ENCODE measurements around the gene PLS3. TPM values are rescaled to one million over a fixed set of nuclear protein-coding genes. Genes with fewer than 3 reads are reported as not detected.
A peak's percentile ranks its signal among the peaks of the same experiment; 100 is the strongest.

PLS3 gene
- total RNA-seq, 1 experiment from 2014 or later: 88.2 TPM

- POLR2A ChIA-PET (ENCODE audit: low non-redundant PET): no interaction called here
- TF ChIP-seq EZH2 (IDR thresholded peaks at IDR 0.05; ENCODE audit: borderline replicate concordance, low read depth, low read length, poor library complexity, severe bottlenecking) (no peak), CTCF (conservative IDR thresholded peaks at IDR 0.05; ENCODE audit: low read depth, low read length) (no peak)
- CTCF ChIA-PET: no interaction called here
- DNase-seq (ENCODE audit: low spot score): no peak
- Histone ChIP-seq H3K4me3 (ENCODE audit: low read depth, low read length, poor library complexity, severe bottlenecking) (no peak overlapping the region), H3K36me3 (ENCODE audit: insufficient read depth, low read length, poor library complexity, severe bottlenecking) (peaks cover 3% of the 10 kb centered on the region), H3K27me3 (replicated peaks; ENCODE audit: insufficient read depth, low read depth, low read length, poor library complexity) (peaks cover 4% of the 10 kb centered on the region), H3K9me3 (ENCODE audit: low read depth, low read length, poor library complexity, severe bottlenecking) (no peaks in the 10 kb centered on the region), H3K4me1 (ENCODE audit: insufficient read depth, low read length, poor library complexity, severe bottlenecking) (peaks cover 17% of the 10 kb centered on the region), H3K27ac (ENCODE audit: low read depth, low read length, poor library complexity, severe bottlenecking) (no peak overlapping the region)
- BruUV-seq (replicated peaks): no TSS peak
- intact Hi-C loops (cut with micrococcal nuclease; ENCODE audit: unreplicated experiment): no loop called here
These were observed 15.7 kb downstream of the PLS3 start for GRCh38 chrX:115576676-115577075.

GRCh38 chrX:115579327-115579726, 18.4 kb downstream of the PLS3 start:
- CTCF ChIA-PET: no interaction called here
- no TSS peak for BruUV-seq (replicated peaks)
- intact Hi-C loops (cut with micrococcal nuclease; ENCODE audit: unreplicated experiment): no loop called here

GRCh38 chrX:115579786-115580294, 18.9 kb downstream of the PLS3 start:
- H3K27me3 ChIP-seq (replicated peaks; ENCODE audit: insufficient read depth, low read depth, low read length, poor library complexity): peaks cover 33% of the 10 kb centered on the region
- intact Hi-C loops (cut with micrococcal nuclease; ENCODE audit: unreplicated experiment): no loop called here
- H3K27ac ChIP-seq (ENCODE audit: low read depth, low read length, poor library complexity, severe bottlenecking): peak overlapping the region; percentile 11
- ChIA-PET POLR2A (ENCODE audit: low non-redundant PET) (no interaction called here), CTCF (no interaction called here)
- no peak overlapping the region for H3K4me3 ChIP-seq (ENCODE audit: low read depth, low read length, poor library complexity, severe bottlenecking)
- peaks cover 37% of the 10 kb centered on the region for H3K4me1 ChIP-seq (ENCODE audit: insufficient read depth, low read length, poor library complexity, severe bottlenecking)
- peak; percentile 77 for DNase-seq (ENCODE audit: low spot score)
- peaks cover 3% of the 10 kb centered on the region for H3K36me3 ChIP-seq (ENCODE audit: insufficient read depth, low read length, poor library complexity, severe bottlenecking)
- H3K9me3 ChIP-seq (ENCODE audit: low read depth, low read length, poor library complexity, severe bottlenecking): no peaks in the 10 kb centered on the region
- TF ChIP-seq EZH2 (IDR thresholded peaks at IDR 0.05; ENCODE audit: borderline replicate concordance, low read depth, low read length, poor library complexity, severe bottlenecking): no peak
- TF ChIP-seq CTCF (conservative IDR thresholded peaks at IDR 0.05; ENCODE audit: low read depth, low read length): no peak
- BruUV-seq (replicated peaks): no TSS peak

More at GRCh38 chrX:115579327-115579726, 18.4 kb downstream of the PLS3 start:
- peaks cover 32% of the 10 kb centered on the region for H3K4me1 ChIP-seq (ENCODE audit: insufficient read depth, low read length, poor library complexity, severe bottlenecking)
- POLR2A ChIA-PET (ENCODE audit: low non-redundant PET): no interaction called here
- no peaks in the 10 kb centered on the region for H3K9me3 ChIP-seq (ENCODE audit: low read depth, low read length, poor library complexity, severe bottlenecking)
- H3K4me3 ChIP-seq (ENCODE audit: low read depth, low read length, poor library complexity, severe bottlenecking): no peak overlapping the region
- H3K27ac ChIP-seq (ENCODE audit: low read depth, low read length, poor library complexity, severe bottlenecking): no peak overlapping the region
- H3K36me3 ChIP-seq (ENCODE audit: insufficient read depth, low read length, poor library complexity, severe bottlenecking): peaks cover 3% of the 10 kb centered on the region
- TF ChIP-seq CTCF (conservative IDR thresholded peaks at IDR 0.05; ENCODE audit: low read depth, low read length): no peak
- DNase-seq (ENCODE audit: low spot score): no peak
- H3K27me3 ChIP-seq (replicated peaks; ENCODE audit: insufficient read depth, low read depth, low read length, poor library complexity): peaks cover 28% of the 10 kb centered on the region

All from A673 (cell line).